ENCODE results near the gene SLC30A5. TPM values are rescaled to one million over a fixed set of nuclear protein-coding genes. Genes with fewer than 3 reads are reported as not detected.
A peak's percentile ranks its signal among the peaks of the same experiment; 100 is the strongest.

SLC30A5 gene
- total and polyA plus RNA-seq, 2 of the 13 experiments (the other 11 are each of a cell fraction or from before 2014, with no cell fraction given), result 46.0 to 53.6 TPM

DNA sequence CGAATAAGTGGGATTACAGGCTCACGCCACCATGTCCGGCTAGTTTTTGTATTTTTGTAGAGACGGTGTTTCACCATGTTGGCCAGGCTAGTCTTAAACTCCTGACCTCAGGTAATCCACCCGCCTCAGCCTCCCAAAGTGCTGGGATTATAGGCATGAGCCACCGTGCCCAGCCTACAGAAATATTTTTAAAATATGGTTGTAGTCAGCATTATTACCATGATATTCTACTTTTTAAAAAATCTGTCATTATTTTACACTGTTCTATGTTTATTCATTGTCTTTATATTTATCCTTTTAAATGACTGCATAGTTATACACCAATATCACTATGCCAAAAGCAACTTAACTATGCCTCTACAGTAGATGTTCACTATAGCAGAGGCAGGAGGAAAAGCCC, 41.6 kb upstream of the SLC30A5 start:
- peaks cover 25% of the 10 kb centered on the region for H3K4me1 ChIP-seq (ENCODE audit: insufficient read depth, low read length)
- no peak for FAIRE-seq
- no peak overlapping the region for H3K9ac ChIP-seq (ENCODE audit: insufficient read depth, low read depth, low read length)
- no peaks in the 10 kb centered on the region for H3K36me3 ChIP-seq (replicated peaks in 1 of 2; ENCODE audit: control insufficient read depth in 1 of 2, insufficient read depth in 2 of 2, low read length in 2 of 2)
- ChIA-PET POLR2A (no interaction called here), CTCF (ENCODE audit: low intra/inter-chr PET ratio, low total read pairs) (no interaction called here)
- no peak overlapping the region for H2AFZ ChIP-seq (ENCODE audit: low read length)
- H3K4me2 ChIP-seq (ENCODE audit: low read depth, low read length), result no peak overlapping the region
- H4K20me1 ChIP-seq (ENCODE audit: insufficient read depth, low read length), result no peaks in the 10 kb centered on the region
- DNase-seq (ENCODE audit: low spot score), result no peak
- WGBS (ENCODE audit: low lambda C conversion rate), result 83% methylated on average over 6 of the region's 6 CpGs
- no peak overlapping the region for H3K27ac ChIP-seq (ENCODE audit: extremely low read length, insufficient read depth, low read length)
- no peak overlapping the region for H3K4me3 ChIP-seq (replicated peaks in 1 of 3; ENCODE audit: insufficient read depth in 1 of 3, low read depth in 2 of 3, low read length in 3 of 3)
- no peaks in the 10 kb centered on the region for H3K79me2 ChIP-seq (ENCODE audit: insufficient read depth, low read length)
- intact Hi-C loops (cut with micrococcal nuclease; ENCODE audit: unreplicated experiment) (no loop called here), in situ Hi-C loops (cut with HindIII; ENCODE audit: extremely low pct_ligation_motif_present, low pct_unique_long_range_greater_than_20kb) (no loop called here)
- H3K27me3 ChIP-seq (ENCODE audit: control insufficient read depth in 1 of 2, insufficient read depth in 2 of 2, low read length in 2 of 2), result no peaks in the 10 kb centered on the region
- TF ChIP-seq MAFK (conservative IDR thresholded peaks at IDR 0.05 in 1 of 2, IDR thresholded peaks at IDR 0.05 in 1 of 2; ENCODE audit: low read length in 2 of 2), result peak in 1 of 2 experiments; percentile 35; a peak in 2 of 4 replicates
- no peak for TF ChIP-seq RARG (CRISPR knock-in tag; IDR thresholded peaks at IDR 0.05; ENCODE audit: low read depth)
- TF ChIP-seq TEF (CRISPR knock-in tag; IDR thresholded peaks at IDR 0.05), result no peak
- TF ChIP-seq AKNA (CRISPR knock-in tag; IDR thresholded peaks at IDR 0.05; ENCODE audit: borderline replicate concordance), result no peak
- no peak for ATAC-seq
- no TSS peak for BruUV-seq (replicated peaks)
- no peaks in the 10 kb centered on the region for H3K9me3 ChIP-seq (ENCODE audit: low read length)
